Neural cell (in vitro differentiated cells): Measurements from ENCODE around the gene BEX3. TPM values are rescaled to one million over a fixed set of nuclear protein-coding genes. Genes with fewer than 3 reads are reported as not detected.

ENCODE experiments used
- H2AFZ ChIP-seq: fragments of 200-600, 300-800 bp; sonication (generic), shearing (Covaris generic); 2 replicates; pipeline ENCODE4 v1.6.0; 2014; ENCODE audit warnings: low read depth, mild to moderate bottlenecking, antibody characterized with exemption, low read length, moderate library complexity
- H3F3A ChIP-seq: fragments of 200-600 bp; shearing (Covaris generic); 2 replicates; pipeline ENCODE4 v1.6.1; 2016; ENCODE audit warnings: mild to moderate bottlenecking, moderate library complexity, mixed read lengths, antibody characterized with exemption, low read length; ENCODE audit not compliant: insufficient read depth, poor library complexity, severe bottlenecking
- H3K27ac ChIP-seq: fragments of 200-600, 300-800 bp; sonication (generic), shearing (Covaris generic); 2 replicates; pipeline ENCODE4 v1.5.1; 2014; ENCODE audit warnings: mild to moderate bottlenecking, low read length, moderate library complexity
- H3K27me3 ChIP-seq: fragments of 300-800, 200-600 bp; sonication (generic), shearing (Covaris generic); 2 replicates; pipeline ENCODE4 v1.6.0; 2014; ENCODE audit warnings: mild to moderate bottlenecking, low read depth, low read length, moderate library complexity; ENCODE audit not compliant: insufficient read depth
- H3K36me3 ChIP-seq: fragments of 300-800, 200-600 bp; sonication (generic), shearing (Covaris generic); 2 replicates; pipeline ENCODE4 v1.5.1; 2014; ENCODE audit warnings: mild to moderate bottlenecking, antibody characterized with exemption, low read length, moderate library complexity; ENCODE audit not compliant: insufficient read depth
- H3K4me2 ChIP-seq: fragments of 300-800, 200-600 bp; sonication (generic), shearing (Covaris generic); 2 replicates; pipeline ENCODE4 v1.6.0; 2014; ENCODE audit warnings: mild to moderate bottlenecking, low read length
- H3K4me3 ChIP-seq: fragments of 300-800, 200-600 bp; sonication (generic), shearing (Covaris generic); 2 replicates; pipeline ENCODE4 v1.5.1; 2014; ENCODE audit warnings: mild to moderate bottlenecking, low read length, moderate library complexity
- H3K79me2 ChIP-seq: fragments of 200-600 bp; shearing (Covaris generic); replicated peaks from 2 replicates; pipeline ENCODE4 v1.6.0; 2014; ENCODE audit warnings: mild to moderate bottlenecking, low read length, moderate library complexity; ENCODE audit not compliant: insufficient read depth
- H3K9ac ChIP-seq: fragments of 300-800, 200-600 bp; sonication (generic), shearing (Covaris generic); 2 replicates; pipeline ENCODE4 v1.6.1; 2016; ENCODE audit warnings: mild to moderate bottlenecking, low read length, mixed read lengths
- H3K9me2 ChIP-seq: fragments of 200-600 bp; shearing (Covaris generic); 2 replicates; pipeline ENCODE4 v1.6.1; 2016; ENCODE audit warnings: mild to moderate bottlenecking, low read length, mixed read lengths; ENCODE audit not compliant: insufficient read depth
- H3K9me3 ChIP-seq: fragments of 200-600, 300-800 bp; sonication (generic), shearing (Covaris generic); 2 replicates; pipeline ENCODE4 v1.6.1; 2016; ENCODE audit warnings: mild to moderate bottlenecking, mixed run types, low read length, moderate library complexity, mixed read lengths
- H4K20me1 ChIP-seq: fragments of 200-600 bp; shearing (Covaris generic); 2 replicates; pipeline ENCODE4 v1.6.1; 2016; ENCODE audit warnings: mild to moderate bottlenecking, mixed run types; ENCODE audit not compliant: insufficient read depth
- CTCF ChIP-seq: fragments of 450-650 bp; IDR thresholded peaks from 2 replicates; pipeline ENCODE4 v1.5.1; 2014; ENCODE audit warnings: antibody characterized with exemption, mild to moderate bottlenecking, moderate library complexity; ENCODE audit not compliant: poor library complexity, severe bottlenecking
- EP300 ChIP-seq: fragments of 450-650 bp; conservative IDR thresholded peaks from 2 replicates; pipeline ENCODE4 v1.6.1; 2014; ENCODE audit warnings: antibody characterized with exemption, mild to moderate bottlenecking, moderate library complexity; ENCODE audit not compliant: poor library complexity, severe bottlenecking
- EZH2 ChIP-seq: fragments of 200-600, 300-800 bp; shearing (Covaris generic), sonication (generic); IDR thresholded peaks from 2 replicates; pipeline ENCODE4 v1.6.1; 2014; ENCODE audit warnings: antibody characterized with exemption, low read length, borderline replicate concordance, mild to moderate bottlenecking; ENCODE audit not compliant: insufficient read depth, poor library complexity, severe bottlenecking
- MXI1 ChIP-seq: fragments of 450-650 bp; conservative IDR thresholded peaks from 2 replicates; pipeline ENCODE4 v1.6.1; 2014; ENCODE audit warnings: antibody characterized with exemption, mild to moderate bottlenecking; ENCODE audit not compliant: poor library complexity, severe bottlenecking
- POLR2AphosphoS5 ChIP-seq: IDR thresholded peaks from 2 replicates; pipeline ENCODE4 v1.6.1; 2012
- RAD21 ChIP-seq: fragments of 450-650 bp; conservative IDR thresholded peaks from 2 replicates; pipeline ENCODE4 v1.6.1; 2014; ENCODE audit warnings: antibody characterized with exemption, mild to moderate bottlenecking, moderate library complexity
- REST ChIP-seq: IDR thresholded peaks from 2 replicates; pipeline ENCODE4 v1.6.1; 2012; ENCODE audit warnings: borderline replicate concordance
- SMC3 ChIP-seq: fragments of 450-650 bp; conservative IDR thresholded peaks from 2 replicates; pipeline ENCODE4 v1.6.1; 2014; ENCODE audit warnings: antibody characterized with exemption, mild to moderate bottlenecking, moderate library complexity; ENCODE audit not compliant: poor library complexity
- TAF1 ChIP-seq: IDR thresholded peaks from 2 replicates; pipeline ENCODE4 v1.6.1; 2012; ENCODE audit warnings: low read depth
- polyA plus RNA-seq: library from polyadenylated mRNA; depleted of rRNA; stranded (reverse); fragments of >200 nt; gene quantifications from 2 replicates; pipeline ENCODE4 v1.2.3, GENCODE V29; 2014

The BEX3 gene
- polyA plus RNA-seq, 1 donor from 2014 or later: 991 TPM

- Histone ChIP-seq H3F3A (no peaks in the 10 kb centered on the region), H3K4me3 (no peak overlapping the region), H2AFZ (no peak overlapping the region), H3K9me3 (no peaks in the 10 kb centered on the region), H3K27me3 (no peaks in the 10 kb centered on the region), H3K9me2 (no peaks in the 10 kb centered on the region), H3K4me2 (no peak overlapping the region), H3K27ac (no peak overlapping the region), H4K20me1 (no peaks in the 10 kb centered on the region), H3K79me2 (peaks cover 12% of the 10 kb centered on the region), H3K36me3 (no peaks in the 10 kb centered on the region), H3K9ac (no peak overlapping the region)
- TF ChIP-seq EZH2 (no peak), TAF1 (no peak), MXI1 (no peak), EP300 (no peak), SMC3 (no peak), CTCF (no peak), REST (no peak), RAD21 (no peak), POLR2AphosphoS5 (no peak)
These were observed 2.8 kb upstream of the BEX3 start for GRCh38 chrX:103373581-103373980.

GRCh38 chrX:103376979-103377324 lies 614 bp downstream of the BEX3 start:
- Histone ChIP-seq H3K36me3 (no peaks in the 10 kb centered on the region), H3K27ac (peak overlapping the region; percentile 93), H3F3A (no peaks in the 10 kb centered on the region), H2AFZ (no peak overlapping the region), H3K79me2 (peaks cover 15% of the 10 kb centered on the region), H3K9me2 (no peaks in the 10 kb centered on the region), H3K9me3 (no peaks in the 10 kb centered on the region), H4K20me1 (no peaks in the 10 kb centered on the region), H3K9ac (peak overlapping the region; percentile 92), H3K4me2 (no peak overlapping the region), H3K4me3 (peak overlapping the region; percentile 71), H3K27me3 (no peaks in the 10 kb centered on the region)
- TF ChIP-seq SMC3: no peak
- no peak for TF ChIP-seq CTCF
- TF ChIP-seq EZH2: no peak
- no peak for TF ChIP-seq TAF1
- no peak for TF ChIP-seq POLR2AphosphoS5
- no peak for TF ChIP-seq REST
- TF ChIP-seq MXI1: no peak
- no peak for TF ChIP-seq EP300
- no peak for TF ChIP-seq RAD21
